SK-N-SH (cell line): ENCODE measurements around the gene RBBP8. TPM values are rescaled to one million over a fixed set of nuclear protein-coding genes. Genes with fewer than 3 reads are reported as not detected.

Experiments
- CTCF ChIA-PET: fragments of 300-600, 350-600 bp; formaldehyde crosslinking; extraction: SDS; loops from one replicate; lab custom pipeline; 2021; lab: Yijun Ruan, JAX
- POLR2A ChIA-PET: fragments of 350-600 bp; sonication (Branson Sonifier 250); formaldehyde crosslinking; extraction: SDS; loops from one replicate; lab custom pipeline; 2020; ENCODE audit warnings: antibody characterized with exemption, inconsistent platforms; lab: Yijun Ruan, JAX
- DNase-seq: peaks from one replicate; pipeline ENCODE4 v3.0.0; 2012
- H2AFZ ChIP-seq: fragments of 200-600 bp; sonication (generic); 2 replicates; pipeline ENCODE4 v1.8.1; 2016; ENCODE audit warnings: antibody characterized with exemption, mild to moderate bottlenecking, low read depth
- H3F3A ChIP-seq: fragments of 200-600 bp; sonication (generic); replicated peaks from 2 replicates; pipeline ENCODE3; 2016; ENCODE audit warnings: antibody characterized with exemption, mild to moderate bottlenecking; ENCODE audit not compliant: insufficient read depth
- H3K27ac ChIP-seq, 2 experiments: fragments of 200-500 bp in 1 of 2; fragments of 200-600 bp in 1 of 2; sonication (Bioruptor generic) in 1 of 2; sonication (generic), shearing (Covaris generic) in 1 of 2; 2 replicates each; pipeline versions ENCODE4 v1.5.1 to v1.6.1; 2014 to 2016; ENCODE audit warnings: low read depth in 2 of 2, inconsistent platforms in 1 of 2, low read length in 1 of 2, mild to moderate bottlenecking in 1 of 2, mixed read lengths in 1 of 2
- H3K27me3 ChIP-seq: fragments of 200-600 bp; sonication (generic), shearing (Covaris generic); 2 replicates; pipeline ENCODE4 v1.6.1; 2016; ENCODE audit warnings: mixed run types; ENCODE audit not compliant: insufficient read depth
- H3K36me3 ChIP-seq, 2 experiments: fragments of 200-500 bp in 1 of 2; fragments of 200-600 bp in 1 of 2; sonication (Bioruptor generic) in 1 of 2; sonication (generic) in 1 of 2; replicated peaks in 1 of 2; 2 replicates each; pipeline versions ENCODE3 to v1.5.1; 2014 to 2016; ENCODE audit warnings: low read length in 1 of 2, mild to moderate bottlenecking in 1 of 2; ENCODE audit not compliant: insufficient read depth in 2 of 2, control insufficient read depth in 1 of 2
- H3K4me1 ChIP-seq, 2 experiments: fragments of 200-500 bp in 1 of 2; fragments of 200-600 bp in 1 of 2; sonication (Bioruptor generic) in 1 of 2; sonication (generic), shearing (Covaris generic) in 1 of 2; 2 replicates each; pipeline versions ENCODE4 v1.5.1 to v1.6.1; 2014 to 2016; ENCODE audit warnings: low read depth in 1 of 2, low read length in 1 of 2, mixed run types in 1 of 2; ENCODE audit not compliant: insufficient read depth in 2 of 2, control insufficient read depth in 1 of 2
- H3K4me2 ChIP-seq: fragments of 200-600 bp; sonication (generic), shearing (Covaris generic); 2 replicates; pipeline ENCODE4 v1.6.1; 2017; ENCODE audit warnings: mixed run types
- H3K4me3 ChIP-seq, 2 experiments: fragments of 200-500 bp in 1 of 2; fragments of 200-600 bp in 1 of 2; sonication (Bioruptor generic) in 1 of 2; sonication (generic), shearing (Covaris generic) in 1 of 2; 2 replicates each; pipeline versions ENCODE4 v1.5.1 to v1.8.1; 2014 to 2016; ENCODE audit warnings: low read depth in 2 of 2, inconsistent platforms in 1 of 2, low read length in 1 of 2, mild to moderate bottlenecking in 1 of 2, mixed read lengths in 1 of 2, moderate library complexity in 1 of 2
- H3K79me2 ChIP-seq: fragments of 200-600 bp; sonication (generic); 2 replicates; pipeline ENCODE4 v1.8.1; 2017; ENCODE audit warnings: mild to moderate bottlenecking; ENCODE audit not compliant: insufficient read depth
- H3K9ac ChIP-seq: fragments of 200-600 bp; sonication (generic); 2 replicates; pipeline ENCODE4 v1.6.1; 2017; ENCODE audit warnings: mixed run types
- H3K9me2 ChIP-seq: fragments of 200-600 bp; sonication (generic); 2 replicates; pipeline ENCODE4 v1.6.1; 2017; ENCODE audit warnings: mixed run types
- H3K9me3 ChIP-seq: fragments of 200-600 bp; sonication (generic); 2 replicates; pipeline ENCODE4 v1.6.1; 2017; ENCODE audit warnings: mixed run types, mild to moderate bottlenecking, moderate library complexity
- H4K20me1 ChIP-seq: fragments of 200-600 bp; sonication (generic); 2 replicates; pipeline ENCODE4 v1.6.1; 2017; ENCODE audit warnings: mild to moderate bottlenecking, mixed run types; ENCODE audit not compliant: insufficient read depth
- CHD2 ChIP-seq: fragments of 150-350 bp; IDR thresholded peaks from 2 replicates; pipeline ENCODE4 v1.6.1; 2018; ENCODE audit warnings: low read length; ENCODE audit not compliant: partially characterized antibody
- EZH2phosphoT487 ChIP-seq: fragments of 200-600 bp; sonication (generic); IDR thresholded peaks from 2 replicates; pipeline ENCODE4 v1.6.1; 2017; ENCODE audit warnings: low read depth, mixed run types, mild to moderate bottlenecking, antibody characterized with exemption, moderate library complexity, borderline replicate concordance
- FOSL2 ChIP-seq: IDR thresholded peaks from 2 replicates; pipeline ENCODE4 v1.4.0; 2012; ENCODE audit warnings: low read depth, mild to moderate bottlenecking, moderate library complexity, borderline replicate concordance
- FOXJ3 ChIP-seq: sonication (generic); formaldehyde crosslinking; IDR thresholded peaks from 2 replicates; pipeline ENCODE4 v1.5.1; 2020; ENCODE audit warnings: mild to moderate bottlenecking, missing genetic modification reagents
- FOXM1 ChIP-seq: IDR thresholded peaks from 2 replicates; pipeline ENCODE4 v1.4.0; 2012; ENCODE audit warnings: low read depth, mild to moderate bottlenecking
- GATA2 ChIP-seq: sonication (generic); formaldehyde crosslinking; IDR thresholded peaks from 2 replicates; pipeline ENCODE4 v1.5.0; 2020; ENCODE audit warnings: mild to moderate bottlenecking, missing genetic modification reagents
- JUND ChIP-seq: IDR thresholded peaks from 2 replicates; pipeline ENCODE4 v1.4.0; 2012
- MXI1 ChIP-seq: IDR thresholded peaks from 2 replicates; pipeline ENCODE4 v1.6.1; 2012; ENCODE audit warnings: mild to moderate bottlenecking, low read depth, low read length, improper control_type of control experiment
- NRF1 ChIP-seq: IDR thresholded peaks from 2 replicates; pipeline ENCODE4 v1.6.1; 2012; ENCODE audit warnings: low read depth, mild to moderate bottlenecking, low read length
- POLR2AphosphoS5 ChIP-seq: IDR thresholded peaks from 2 replicates; pipeline ENCODE4 v1.6.1; 2012; ENCODE audit warnings: low read depth, low read length
- RAD21 ChIP-seq: IDR thresholded peaks from 2 replicates; pipeline ENCODE4 v1.6.1; 2012; ENCODE audit warnings: mild to moderate bottlenecking, low read length
- RCOR1 ChIP-seq: fragments of 150-350 bp; IDR thresholded peaks from 2 replicates; pipeline ENCODE4 v1.6.1; 2017; ENCODE audit warnings: antibody characterized with exemption, low read length
- RXRA ChIP-seq: IDR thresholded peaks from 2 replicates; pipeline ENCODE4 v1.4.0; 2012; ENCODE audit warnings: low read depth, mild to moderate bottlenecking, borderline replicate concordance
- SIN3A ChIP-seq: IDR thresholded peaks from 2 replicates; pipeline ENCODE4 v1.6.1; 2012; ENCODE audit warnings: low read depth, mild to moderate bottlenecking, low read length, moderate library complexity, borderline replicate concordance
- SMC3 ChIP-seq: IDR thresholded peaks from 2 replicates; pipeline ENCODE4 v1.6.1; 2012; ENCODE audit warnings: low read depth, low read length, improper control_type of control experiment
- TEAD4 ChIP-seq: IDR thresholded peaks from 2 replicates; pipeline ENCODE4 v1.4.0; 2012; ENCODE audit warnings: mild to moderate bottlenecking, borderline replicate concordance; ENCODE audit not compliant: insufficient read depth
- YY1 ChIP-seq: IDR thresholded peaks from 2 replicates; pipeline ENCODE4 v1.4.0; 2012; ENCODE audit warnings: low read depth, mild to moderate bottlenecking
- WGBS: methylation state at CpG from one replicate; pipeline ENCODE4 v1.1.6; 2017; ENCODE audit warnings: low lambda C conversion rate; 5-methylcytosine and 5-hydroxymethylcytosine counted together
- polyA plus RNA-seq, 3 experiments: library from polyadenylated mRNA; depleted of rRNA; stranded (reverse); fragments of >200 nt; gene quantifications; 2 replicates each; pipeline ENCODE4 v1.2.3, GENCODE V29; 2012
- TF ChIP-seq, protein P1 (sequence below): IDR thresholded peaks from 2 replicates; pipeline ENCODE4; 2012
- TF ChIP-seq, protein P2 (sequence below): IDR thresholded peaks from 2 replicates; pipeline ENCODE4 v1.4.0; 2012; ENCODE audit warnings: low read depth, borderline replicate concordance
- TF ChIP-seq, protein P3 (sequence below): IDR thresholded peaks from 2 replicates; pipeline ENCODE4 v1.6.1; 2012; ENCODE audit warnings: mild to moderate bottlenecking, low read depth, low read length, moderate library complexity
- TF ChIP-seq, protein P4 (sequence below): fragments of 200-600 bp; sonication (generic); IDR thresholded peaks from 2 replicates; pipeline ENCODE4 v1.6.1; 2017; ENCODE audit warnings: antibody characterized with exemption, mild to moderate bottlenecking, moderate library complexity

Gene RBBP8
- polyA plus RNA-seq, 1 of the 3 experiments (the other 2 are of a cell fraction), result 9.6 TPM

DNA sequence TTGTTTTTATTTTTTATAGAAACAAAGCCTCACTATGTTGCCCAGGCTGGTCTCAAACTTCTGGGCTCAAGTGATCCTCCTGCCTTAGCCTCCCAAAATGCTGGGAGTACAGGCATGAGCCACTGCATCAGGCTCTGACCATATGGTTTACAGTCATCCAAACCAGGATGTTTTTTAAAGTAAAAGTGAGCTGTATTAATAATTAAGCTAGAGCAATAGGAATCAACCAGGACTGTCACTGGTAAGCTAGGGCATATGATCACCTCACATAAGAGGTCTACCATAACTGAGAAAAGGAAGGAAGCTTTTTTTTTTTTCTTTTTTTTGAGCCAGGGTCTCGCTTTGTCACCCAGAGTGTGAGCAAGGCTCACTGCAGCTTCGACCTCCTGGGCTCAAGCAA lies 8.5 kb upstream of the RBBP8 start:
- 94% methylated on average over 2 of the region's 2 CpGs for WGBS
- no peaks in the 10 kb centered on the region for H3K9me2 ChIP-seq

DNA sequence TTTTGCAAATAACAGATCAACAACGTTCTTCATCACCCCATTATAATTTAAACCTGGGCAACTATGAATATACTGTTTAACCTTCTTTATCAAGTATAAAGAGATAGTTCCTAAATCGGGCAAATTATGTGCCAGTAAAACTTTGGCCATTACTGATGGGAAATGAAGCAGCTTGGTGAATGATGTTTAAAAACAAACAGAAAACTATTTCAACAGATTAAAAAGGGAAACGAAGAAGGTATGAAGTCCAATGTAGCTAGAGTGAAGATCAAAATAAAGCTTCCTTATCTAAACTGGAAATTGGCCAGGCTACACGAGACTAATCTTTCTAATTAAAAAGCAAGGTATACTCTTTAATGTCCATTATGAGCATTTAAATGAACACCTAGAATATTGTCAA lies 6.7 kb upstream of the RBBP8 start:
- Histone ChIP-seq H3K4me3 (no peak overlapping the region), H3K27me3 (no peaks in the 10 kb centered on the region), H3K36me3 (no peaks in the 10 kb centered on the region), H4K20me1 (no peaks in the 10 kb centered on the region), H3K9ac (no peak overlapping the region), H3K79me2 (no peaks in the 10 kb centered on the region), H3F3A (no peaks in the 10 kb centered on the region), H3K4me1 (no peaks in the 10 kb centered on the region), H2AFZ (no peak overlapping the region), H3K4me2 (no peak overlapping the region), H3K9me3 (no peaks in the 10 kb centered on the region), H3K9me2 (no peaks in the 10 kb centered on the region), H3K27ac (no peak overlapping the region)
- CTCF ChIA-PET, result interaction anchor here (2.0 kb wide), 1 partner anchor 57 kb away, joined by 7 read pairs; no protein-coding TSS in a partner anchor
- no peak for DNase-seq
- WGBS, result 85% methylated on average over 4 of the region's 4 CpGs
- POLR2A ChIA-PET, result no interaction called here
- TF ChIP-seq RCOR1, result no peak
- TF ChIP-seq RXRA, result no peak
- TF ChIP-seq RAD21, result no peak
- no peak for TF ChIP-seq FOSL2
- TF ChIP-seq, protein P1, sequence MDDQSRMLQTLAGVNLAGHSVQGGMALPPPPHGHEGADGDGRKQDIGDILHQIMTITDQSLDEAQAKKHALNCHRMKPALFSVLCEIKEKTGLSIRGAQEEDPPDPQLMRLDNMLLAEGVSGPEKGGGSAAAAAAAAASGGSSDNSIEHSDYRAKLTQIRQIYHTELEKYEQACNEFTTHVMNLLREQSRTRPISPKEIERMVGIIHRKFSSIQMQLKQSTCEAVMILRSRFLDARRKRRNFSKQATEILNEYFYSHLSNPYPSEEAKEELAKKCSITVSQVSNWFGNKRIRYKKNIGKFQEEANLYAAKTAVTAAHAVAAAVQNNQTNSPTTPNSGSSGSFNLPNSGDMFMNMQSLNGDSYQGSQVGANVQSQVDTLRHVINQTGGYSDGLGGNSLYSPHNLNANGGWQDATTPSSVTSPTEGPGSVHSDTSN, result no peak
- no peak for TF ChIP-seq JUND
- TF ChIP-seq, protein P2, sequence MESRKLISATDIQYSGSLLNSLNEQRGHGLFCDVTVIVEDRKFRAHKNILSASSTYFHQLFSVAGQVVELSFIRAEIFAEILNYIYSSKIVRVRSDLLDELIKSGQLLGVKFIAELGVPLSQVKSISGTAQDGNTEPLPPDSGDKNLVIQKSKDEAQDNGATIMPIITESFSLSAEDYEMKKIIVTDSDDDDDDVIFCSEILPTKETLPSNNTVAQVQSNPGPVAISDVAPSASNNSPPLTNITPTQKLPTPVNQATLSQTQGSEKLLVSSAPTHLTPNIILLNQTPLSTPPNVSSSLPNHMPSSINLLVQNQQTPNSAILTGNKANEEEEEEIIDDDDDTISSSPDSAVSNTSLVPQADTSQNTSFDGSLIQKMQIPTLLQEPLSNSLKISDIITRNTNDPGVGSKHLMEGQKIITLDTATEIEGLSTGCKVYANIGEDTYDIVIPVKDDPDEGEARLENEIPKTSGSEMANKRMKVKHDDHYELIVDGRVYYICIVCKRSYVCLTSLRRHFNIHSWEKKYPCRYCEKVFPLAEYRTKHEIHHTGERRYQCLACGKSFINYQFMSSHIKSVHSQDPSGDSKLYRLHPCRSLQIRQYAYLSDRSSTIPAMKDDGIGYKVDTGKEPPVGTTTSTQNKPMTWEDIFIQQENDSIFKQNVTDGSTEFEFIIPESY, result no peak
- TF ChIP-seq CHD2, result no peak
- no peak for TF ChIP-seq FOXJ3 (CRISPR knock-in tag)
- TF ChIP-seq NRF1, result no peak
- TF ChIP-seq SMC3, result no peak

More for the DNA sequence above, 8.5 kb upstream of the RBBP8 start:
- Histone ChIP-seq H3K9me3 (no peaks in the 10 kb centered on the region), H2AFZ (no peak overlapping the region), H3K79me2 (no peaks in the 10 kb centered on the region), H3K4me2 (no peak overlapping the region), H3K27me3 (no peaks in the 10 kb centered on the region), H3K9ac (no peak overlapping the region), H3K4me1 (no peaks in the 10 kb centered on the region)
- no peak for DNase-seq
- no peak for TF ChIP-seq POLR2AphosphoS5
- no peak for TF ChIP-seq GATA2 (CRISPR knock-in tag)
- TF ChIP-seq, protein P3, sequence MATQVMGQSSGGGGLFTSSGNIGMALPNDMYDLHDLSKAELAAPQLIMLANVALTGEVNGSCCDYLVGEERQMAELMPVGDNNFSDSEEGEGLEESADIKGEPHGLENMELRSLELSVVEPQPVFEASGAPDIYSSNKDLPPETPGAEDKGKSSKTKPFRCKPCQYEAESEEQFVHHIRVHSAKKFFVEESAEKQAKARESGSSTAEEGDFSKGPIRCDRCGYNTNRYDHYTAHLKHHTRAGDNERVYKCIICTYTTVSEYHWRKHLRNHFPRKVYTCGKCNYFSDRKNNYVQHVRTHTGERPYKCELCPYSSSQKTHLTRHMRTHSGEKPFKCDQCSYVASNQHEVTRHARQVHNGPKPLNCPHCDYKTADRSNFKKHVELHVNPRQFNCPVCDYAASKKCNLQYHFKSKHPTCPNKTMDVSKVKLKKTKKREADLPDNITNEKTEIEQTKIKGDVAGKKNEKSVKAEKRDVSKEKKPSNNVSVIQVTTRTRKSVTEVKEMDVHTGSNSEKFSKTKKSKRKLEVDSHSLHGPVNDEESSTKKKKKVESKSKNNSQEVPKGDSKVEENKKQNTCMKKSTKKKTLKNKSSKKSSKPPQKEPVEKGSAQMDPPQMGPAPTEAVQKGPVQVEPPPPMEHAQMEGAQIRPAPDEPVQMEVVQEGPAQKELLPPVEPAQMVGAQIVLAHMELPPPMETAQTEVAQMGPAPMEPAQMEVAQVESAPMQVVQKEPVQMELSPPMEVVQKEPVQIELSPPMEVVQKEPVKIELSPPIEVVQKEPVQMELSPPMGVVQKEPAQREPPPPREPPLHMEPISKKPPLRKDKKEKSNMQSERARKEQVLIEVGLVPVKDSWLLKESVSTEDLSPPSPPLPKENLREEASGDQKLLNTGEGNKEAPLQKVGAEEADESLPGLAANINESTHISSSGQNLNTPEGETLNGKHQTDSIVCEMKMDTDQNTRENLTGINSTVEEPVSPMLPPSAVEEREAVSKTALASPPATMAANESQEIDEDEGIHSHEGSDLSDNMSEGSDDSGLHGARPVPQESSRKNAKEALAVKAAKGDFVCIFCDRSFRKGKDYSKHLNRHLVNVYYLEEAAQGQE, result no peak
- TF ChIP-seq NRF1, result no peak
- no peak for TF ChIP-seq RXRA
- no peak for TF ChIP-seq TEAD4
- TF ChIP-seq, protein P4, sequence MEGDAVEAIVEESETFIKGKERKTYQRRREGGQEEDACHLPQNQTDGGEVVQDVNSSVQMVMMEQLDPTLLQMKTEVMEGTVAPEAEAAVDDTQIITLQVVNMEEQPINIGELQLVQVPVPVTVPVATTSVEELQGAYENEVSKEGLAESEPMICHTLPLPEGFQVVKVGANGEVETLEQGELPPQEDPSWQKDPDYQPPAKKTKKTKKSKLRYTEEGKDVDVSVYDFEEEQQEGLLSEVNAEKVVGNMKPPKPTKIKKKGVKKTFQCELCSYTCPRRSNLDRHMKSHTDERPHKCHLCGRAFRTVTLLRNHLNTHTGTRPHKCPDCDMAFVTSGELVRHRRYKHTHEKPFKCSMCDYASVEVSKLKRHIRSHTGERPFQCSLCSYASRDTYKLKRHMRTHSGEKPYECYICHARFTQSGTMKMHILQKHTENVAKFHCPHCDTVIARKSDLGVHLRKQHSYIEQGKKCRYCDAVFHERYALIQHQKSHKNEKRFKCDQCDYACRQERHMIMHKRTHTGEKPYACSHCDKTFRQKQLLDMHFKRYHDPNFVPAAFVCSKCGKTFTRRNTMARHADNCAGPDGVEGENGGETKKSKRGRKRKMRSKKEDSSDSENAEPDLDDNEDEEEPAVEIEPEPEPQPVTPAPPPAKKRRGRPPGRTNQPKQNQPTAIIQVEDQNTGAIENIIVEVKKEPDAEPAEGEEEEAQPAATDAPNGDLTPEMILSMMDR, result no peak
- no peak for TF ChIP-seq YY1
- TF ChIP-seq EZH2phosphoT487, result no peak
- no peak for TF ChIP-seq SIN3A
- TF ChIP-seq FOSL2, result no peak
- no peak for TF ChIP-seq MXI1
- TF ChIP-seq FOXM1, result no peak
- TF ChIP-seq, all 33 proteins: peak for 0
- H3F3A ChIP-seq, result no peaks in the 10 kb centered on the region
- no peaks in the 10 kb centered on the region for H3K36me3 ChIP-seq
- no peak overlapping the region for H3K4me3 ChIP-seq
- POLR2A ChIA-PET, result no interaction called here
- no peaks in the 10 kb centered on the region for H4K20me1 ChIP-seq
- H3K27ac ChIP-seq, result no peak overlapping the region
- CTCF ChIA-PET, result interaction anchor here (0.7 to 1.4 kb wide), 6 partner anchors 9 to 111 kb away, joined by 3 to 4 read pairs (median 4); no protein-coding TSS in a partner anchor
